IPS DF 19.7 (cell line): ENCODE results near the gene ENO4.

Experiments
- DNase-seq: peaks from one replicate; pipeline ENCODE4 v3.0.0-alpha.2; 2013; ENCODE audit warnings: low read depth, low spot score

ENO4 gene

GRCh38 chr10:116849248-116850057 lies at the start of gene ENO4:
ENO4 (plus strand) TSS chr10:116849499; CDS start chr10:116849567, 68 bp downstream.
- peak; percentile 67 for DNase-seq

- no peak for DNase-seq
These were observed 48.9 kb upstream of the ENO4 start for GRCh38 chr10:116800286-116800929.

- no peak for DNase-seq
These were observed 47.6 kb upstream of the ENO4 start for GRCh38 chr10:116801658-116802057.

- no peak for DNase-seq
These were observed 46.8 kb upstream of the ENO4 start for GRCh38 chr10:116802474-116802873.

GRCh38 chr10:116802876-116803275 lies 46.4 kb upstream of the ENO4 start:
- no peak for DNase-seq

- DNase-seq = no peak
These were observed 45.6 kb upstream of the ENO4 start for GRCh38 chr10:116803451-116804249.

- DNase-seq = no peak
These were observed 40.6 kb upstream of the ENO4 start for GRCh38 chr10:116808706-116809105.

- DNase-seq = no peak
These were observed 39.7 kb upstream of the ENO4 start for GRCh38 chr10:116809483-116810119.

GRCh38 chr10:116810120-116810500 lies 39.2 kb upstream of the ENO4 start:
- DNase-seq = no peak

- DNase-seq = no peak
These were observed 38.4 kb upstream of the ENO4 start for GRCh38 chr10:116810895-116811294.

- DNase-seq = no peak
These were observed 37.6 kb upstream of the ENO4 start for GRCh38 chr10:116811691-116812090.

- DNase-seq = no peak
These were observed 33.5 kb upstream of the ENO4 start for GRCh38 chr10:116815641-116816415.

GRCh38 chr10:116817178-116817577 lies 32.1 kb upstream of the ENO4 start:
- DNase-seq = no peak

GRCh38 chr10:116817780-116818343 lies 31.4 kb upstream of the ENO4 start:
- no peak for DNase-seq

GRCh38 chr10:116819999-116820677 lies 29.2 kb upstream of the ENO4 start:
- no peak for DNase-seq

- DNase-seq = no peak
These were observed 23.4 kb upstream of the ENO4 start for GRCh38 chr10:116825901-116826300.

GRCh38 chr10:116826803-116827202 lies 22.5 kb upstream of the ENO4 start:
- no peak for DNase-seq

- no peak for DNase-seq
These were observed 22.1 kb upstream of the ENO4 start for GRCh38 chr10:116827214-116827671.

- DNase-seq = no peak
These were observed 21.2 kb upstream of the ENO4 start for GRCh38 chr10:116828116-116828515.

GRCh38 chr10:116829711-116830110 lies 19.6 kb upstream of the ENO4 start:
- no peak for DNase-seq
